Skeletal muscle satellite cell (primary cell): ENCODE measurements around the gene CAPN14.

Experiments
- H3K27me3 ChIP-seq: 2 replicates; pipeline ENCODE4 v1.7.0; 2013; ENCODE audit warnings: low read length; ENCODE audit not compliant: control insufficient read depth, insufficient read depth
- H3K36me3 ChIP-seq: 2 replicates; pipeline ENCODE4 v1.7.0; 2013; ENCODE audit warnings: mild to moderate bottlenecking, control low read depth, low read length; ENCODE audit not compliant: insufficient read depth
- H3K4me1 ChIP-seq: 2 replicates; pipeline ENCODE4 v1.7.0; 2013; ENCODE audit warnings: low read length; ENCODE audit not compliant: control insufficient read depth, insufficient read depth
- H3K4me2 ChIP-seq: 2 replicates; pipeline ENCODE4 v1.7.0; 2013; ENCODE audit warnings: mild to moderate bottlenecking, low read length
- H3K4me3 ChIP-seq: 2 replicates; pipeline ENCODE4 v1.7.0; 2013; ENCODE audit warnings: low read length
- H3K9ac ChIP-seq: 2 replicates; pipeline ENCODE4 v1.7.0; 2013; ENCODE audit warnings: mild to moderate bottlenecking, low read depth, low read length, moderate library complexity
- H3K9me3 ChIP-seq: replicated peaks from 2 replicates; pipeline ENCODE4 v1.7.0; 2013; ENCODE audit warnings: mild to moderate bottlenecking, control low read depth, low read length

Gene CAPN14

GRCh38 chr2:31202833-31203232 is 14.5 kb downstream of the CAPN14 start:
- peaks cover 14% of the 10 kb centered on the region for H3K27me3 ChIP-seq
- no peaks in the 10 kb centered on the region for H3K36me3 ChIP-seq
- no peak overlapping the region for H3K4me2 ChIP-seq
- H3K4me3 ChIP-seq, result no peak overlapping the region
- H3K9me3 ChIP-seq, result no peaks in the 10 kb centered on the region
- H3K4me1 ChIP-seq, result no peaks in the 10 kb centered on the region
- H3K9ac ChIP-seq, result no peak overlapping the region

GRCh38 chr2:31202041-31202440 is 15.3 kb downstream of the CAPN14 start:
- H3K4me1 ChIP-seq, result no peaks in the 10 kb centered on the region
- no peak overlapping the region for H3K4me3 ChIP-seq
- H3K9ac ChIP-seq, result no peak overlapping the region
- no peaks in the 10 kb centered on the region for H3K9me3 ChIP-seq
- peaks cover 14% of the 10 kb centered on the region for H3K27me3 ChIP-seq
- H3K4me2 ChIP-seq, result no peak overlapping the region
- H3K36me3 ChIP-seq, result no peaks in the 10 kb centered on the region

GRCh38 chr2:31200972-31201371 is 16.3 kb downstream of the CAPN14 start:
- no peaks in the 10 kb centered on the region for H3K4me1 ChIP-seq
- H3K9me3 ChIP-seq, result no peaks in the 10 kb centered on the region
- peaks cover 11% of the 10 kb centered on the region for H3K27me3 ChIP-seq

GRCh38 chr2:31199206-31199605 is 18.1 kb downstream of the CAPN14 start:
- peaks cover 11% of the 10 kb centered on the region for H3K27me3 ChIP-seq
- H3K9me3 ChIP-seq, result no peaks in the 10 kb centered on the region
- no peaks in the 10 kb centered on the region for H3K4me1 ChIP-seq
- no peaks in the 10 kb centered on the region for H3K36me3 ChIP-seq
- no peak overlapping the region for H3K9ac ChIP-seq
- no peak overlapping the region for H3K4me3 ChIP-seq
- H3K4me2 ChIP-seq, result no peak overlapping the region

More at GRCh38 chr2:31200972-31201371, 16.3 kb downstream of the CAPN14 start:
- no peak overlapping the region for H3K4me3 ChIP-seq
- no peak overlapping the region for H3K9ac ChIP-seq
- H3K36me3 ChIP-seq, result no peaks in the 10 kb centered on the region
- H3K4me2 ChIP-seq, result no peak overlapping the region

GRCh38 chr2:31197669-31198068 is 19.6 kb downstream of the CAPN14 start:
- Histone ChIP-seq H3K27me3 (peaks cover 9% of the 10 kb centered on the region), H3K36me3 (no peaks in the 10 kb centered on the region), H3K4me2 (no peak overlapping the region), H3K9me3 (no peaks in the 10 kb centered on the region), H3K9ac (no peak overlapping the region), H3K4me1 (no peaks in the 10 kb centered on the region), H3K4me3 (no peak overlapping the region)

- no peak overlapping the region for H3K9ac ChIP-seq
- H3K4me3 ChIP-seq, result no peak overlapping the region
Observed at GRCh38 chr2:31197166-31197565, 20.1 kb downstream of the CAPN14 start.

GRCh38 chr2:31196622-31197021 is 20.7 kb downstream of the CAPN14 start:
- no peak overlapping the region for H3K9ac ChIP-seq
- no peaks in the 10 kb centered on the region for H3K9me3 ChIP-seq
- H3K36me3 ChIP-seq, result no peaks in the 10 kb centered on the region
- H3K4me1 ChIP-seq, result no peaks in the 10 kb centered on the region
- H3K4me3 ChIP-seq, result no peak overlapping the region
- H3K4me2 ChIP-seq, result no peak overlapping the region
- H3K27me3 ChIP-seq, result peaks cover 4% of the 10 kb centered on the region

More at GRCh38 chr2:31197166-31197565, 20.1 kb downstream of the CAPN14 start:
- Histone ChIP-seq H3K4me1 (no peaks in the 10 kb centered on the region), H3K27me3 (peaks cover 9% of the 10 kb centered on the region), H3K4me2 (no peak overlapping the region), H3K36me3 (no peaks in the 10 kb centered on the region), H3K9me3 (no peaks in the 10 kb centered on the region)

GRCh38 chr2:31193806-31194205 is 23.5 kb downstream of the CAPN14 start:
- no peaks in the 10 kb centered on the region for H3K9me3 ChIP-seq
- H3K4me2 ChIP-seq, result no peak overlapping the region
- no peak overlapping the region for H3K9ac ChIP-seq
- H3K36me3 ChIP-seq, result no peaks in the 10 kb centered on the region
- no peaks in the 10 kb centered on the region for H3K4me1 ChIP-seq
- no peak overlapping the region for H3K4me3 ChIP-seq
- peaks cover 4% of the 10 kb centered on the region for H3K27me3 ChIP-seq

GRCh38 chr2:31192851-31193392 is 24.4 kb downstream of the CAPN14 start:
- H3K9me3 ChIP-seq, result no peaks in the 10 kb centered on the region
- no peak overlapping the region for H3K4me2 ChIP-seq
- H3K4me3 ChIP-seq, result no peak overlapping the region
- no peak overlapping the region for H3K9ac ChIP-seq
- no peaks in the 10 kb centered on the region for H3K4me1 ChIP-seq
- no peaks in the 10 kb centered on the region for H3K36me3 ChIP-seq
- H3K27me3 ChIP-seq, result peaks cover 8% of the 10 kb centered on the region

- H3K4me3 ChIP-seq, result no peak overlapping the region
- H3K9ac ChIP-seq, result no peak overlapping the region
- H3K4me2 ChIP-seq, result no peak overlapping the region
- H3K36me3 ChIP-seq, result no peaks in the 10 kb centered on the region
- H3K9me3 ChIP-seq, result no peaks in the 10 kb centered on the region
- H3K27me3 ChIP-seq, result peaks cover 8% of the 10 kb centered on the region
- H3K4me1 ChIP-seq, result no peaks in the 10 kb centered on the region
Observed at GRCh38 chr2:31192396-31192795, 24.9 kb downstream of the CAPN14 start.

GRCh38 chr2:31191931-31192330 is 25.4 kb downstream of the CAPN14 start:
- Histone ChIP-seq H3K4me1 (no peaks in the 10 kb centered on the region), H3K9ac (no peak overlapping the region), H3K9me3 (no peaks in the 10 kb centered on the region), H3K4me2 (no peak overlapping the region), H3K4me3 (no peak overlapping the region), H3K36me3 (no peaks in the 10 kb centered on the region), H3K27me3 (peaks cover 8% of the 10 kb centered on the region)

- Histone ChIP-seq H3K9ac (no peak overlapping the region), H3K9me3 (no peaks in the 10 kb centered on the region), H3K36me3 (no peaks in the 10 kb centered on the region), H3K27me3 (peaks cover 12% of the 10 kb centered on the region), H3K4me3 (no peak overlapping the region), H3K4me1 (no peaks in the 10 kb centered on the region), H3K4me2 (no peak overlapping the region)
Observed at GRCh38 chr2:31190188-31190587, 27.1 kb downstream of the CAPN14 start.
